HAP-1 (cell line): ENCODE results near the gene TMEM14C.
"Not testable (repeated sequence)": the region's sequence is repeated elsewhere in the genome, so short reads cannot be mapped to it uniquely, and the experiment has no call there.

Experiments used
- DNase-seq, 2 experiments: peaks; one replicate each; pipeline ENCODE4 v3.0.0-alpha.2; 2016 to 2020; ENCODE audit warnings: low spot score in 2 of 2
- H3K27me3 ChIP-seq: fragments of 250-450 bp; sonication (Bioruptor Pico); 2 replicates; pipeline ENCODE4 v1.5.1; 2020; ENCODE audit warnings: low read depth, mild to moderate bottlenecking, moderate library complexity
- H3K36me3 ChIP-seq: fragments of 250-450 bp; sonication (Bioruptor Pico); replicated peaks from 2 replicates; pipeline ENCODE4 v1.5.1; 2020; ENCODE audit warnings: mild to moderate bottlenecking
- H3K4me1 ChIP-seq: fragments of 250-450 bp; sonication (Bioruptor Pico); 2 replicates; pipeline ENCODE4 v1.5.1; 2020; ENCODE audit warnings: mild to moderate bottlenecking
- H3K4me3 ChIP-seq: fragments of 250-450 bp; sonication (Bioruptor Pico); 2 replicates; pipeline ENCODE4 v1.5.1; 2020; ENCODE audit warnings: mild to moderate bottlenecking, moderate library complexity
- H3K9me3 ChIP-seq: fragments of 250-450 bp; sonication (Bioruptor Pico); 2 replicates; pipeline ENCODE4 v1.5.1; 2020; ENCODE audit warnings: mild to moderate bottlenecking, moderate library complexity
- in situ Hi-C: fragments of 300-500 bp; cut with MboI; formaldehyde crosslinking; loops from 3 replicates; pipeline ENCODE4 v1.14.3; 2020; ENCODE audit warnings: low sequenced_read_pairs, inconsistent platforms, mixed read lengths

The TMEM14C gene

GRCh38 chr6:10733151-10733715, 10.4 kb downstream of the TMEM14C start:
- Histone ChIP-seq H3K27me3 (no peaks in the 10 kb centered on the region), H3K4me1 (no peaks in the 10 kb centered on the region), H3K9me3 (no peaks in the 10 kb centered on the region), H3K36me3 (peaks cover 37% of the 10 kb centered on the region), H3K4me3 (no peak overlapping the region)
- no peak for DNase-seq
- in situ Hi-C loops, result no loop called here

- in situ Hi-C loops, result no loop called here
- no peak overlapping the region for H3K4me3 ChIP-seq
- H3K9me3 ChIP-seq, result no peaks in the 10 kb centered on the region
- no peaks in the 10 kb centered on the region for H3K4me1 ChIP-seq
- H3K27me3 ChIP-seq, result no peaks in the 10 kb centered on the region
- no peak for DNase-seq
- H3K36me3 ChIP-seq, result peaks cover 32% of the 10 kb centered on the region
Measured at GRCh38 chr6:10733863-10734262, 11.0 kb downstream of the TMEM14C start.

GRCh38 chr6:10736731-10737130, 13.9 kb downstream of the TMEM14C start:
- Histone ChIP-seq H3K36me3 (peaks cover 11% of the 10 kb centered on the region), H3K27me3 (no peaks in the 10 kb centered on the region), H3K4me1 (no peaks in the 10 kb centered on the region), H3K9me3 (no peaks in the 10 kb centered on the region), H3K4me3 (no peak overlapping the region)
- DNase-seq, result no peak
- in situ Hi-C loops, result no loop called here

GRCh38 chr6:10740061-10740460, 17.2 kb downstream of the TMEM14C start:
- Histone ChIP-seq H3K27me3 (no peaks in the 10 kb centered on the region), H3K4me3 (no peak overlapping the region), H3K4me1 (no peaks in the 10 kb centered on the region), H3K9me3 (no peaks in the 10 kb centered on the region), H3K36me3 (no peaks in the 10 kb centered on the region)
- no peak for DNase-seq
- in situ Hi-C loops, result no loop called here

GRCh38 chr6:10741643-10742042, 18.8 kb downstream of the TMEM14C start:
- H3K9me3 ChIP-seq, H3K27me3 ChIP-seq, DNase-seq, H3K36me3 ChIP-seq, in situ Hi-C loops, H3K4me3 ChIP-seq, H3K4me1 ChIP-seq: not testable (repeated sequence)

- no peak overlapping the region for H3K4me3 ChIP-seq
- in situ Hi-C loops, result no loop called here
- no peaks in the 10 kb centered on the region for H3K9me3 ChIP-seq
- H3K36me3 ChIP-seq, result no peaks in the 10 kb centered on the region
- no peak for DNase-seq
- no peaks in the 10 kb centered on the region for H3K27me3 ChIP-seq
- no peaks in the 10 kb centered on the region; the same call in 1 of the 2 replicates for H3K4me1 ChIP-seq
Measured at GRCh38 chr6:10742251-10742650, 19.4 kb downstream of the TMEM14C start.

- in situ Hi-C loops, result no loop called here
- no peak overlapping the region for H3K4me3 ChIP-seq
- DNase-seq, result no peak
Measured at GRCh38 chr6:10743515-10743914, 20.6 kb downstream of the TMEM14C start.

GRCh38 chr6:10745116-10745515, 22.2 kb downstream of the TMEM14C start:
- Histone ChIP-seq H3K9me3 (no peaks in the 10 kb centered on the region), H3K36me3 (peaks cover 8% of the 10 kb centered on the region; the same call in 1 of the 2 replicates), H3K27me3 (no peaks in the 10 kb centered on the region), H3K4me3 (no peak overlapping the region), H3K4me1 (peaks cover 9% of the 10 kb centered on the region; the same call in 1 of the 2 replicates)
- DNase-seq, result no peak
- in situ Hi-C loops, result no loop called here

More at GRCh38 chr6:10743515-10743914, 20.6 kb downstream of the TMEM14C start:
- Histone ChIP-seq H3K4me1 (peaks cover 2% of the 10 kb centered on the region; the same call in 1 of the 2 replicates), H3K36me3 (0 out of 2 replicates have a peak, but pooled peaks cover 4% of the 10 kb centered on the region), H3K9me3 (no peaks in the 10 kb centered on the region), H3K27me3 (no peaks in the 10 kb centered on the region)

GRCh38 chr6:10746915-10747250, 24.0 kb downstream of the TMEM14C start:
- Histone ChIP-seq H3K4me1 (peaks cover 9% of the 10 kb centered on the region; the same call in 1 of the 2 replicates), H3K36me3 (peaks cover 23% of the 10 kb centered on the region; the same call in 1 of the 2 replicates), H3K4me3 (peak overlapping the region; percentile 87), H3K27me3 (no peaks in the 10 kb centered on the region), H3K9me3 (no peaks in the 10 kb centered on the region)
- DNase-seq, result no peak
- in situ Hi-C loops, result no loop called here

- in situ Hi-C loops, result no loop called here
- peak within 1 kb of the TSS; percentile 87 for H3K4me3 ChIP-seq
- H3K27me3 ChIP-seq, result no peaks in the 10 kb centered on the region
- peaks cover 23% of the 10 kb centered on the region; the same call in 1 of the 2 replicates for H3K36me3 ChIP-seq
- H3K4me1 ChIP-seq, result peaks cover 9% of the 10 kb centered on the region; the same call in 1 of the 2 replicates
- H3K9me3 ChIP-seq, result no peaks in the 10 kb centered on the region
- peak; percentile 93 to 100 for DNase-seq
Measured at GRCh38 chr6:10747251-10747972, 24.5 kb downstream of the TMEM14C start, which contains the start of gene TMEM14B. TSS of gene TMEM14B (plus strand) at chr6:10747805. CDS start at chr6:10749246, 1,441 bp downstream.

- no peak for DNase-seq
Measured at GRCh38 chr6:10749734-10750133, 26.9 kb downstream of the TMEM14C start.

GRCh38 chr6:10750568-10750967, 27.7 kb downstream of the TMEM14C start:
- peaks cover 51% of the 10 kb centered on the region for H3K36me3 ChIP-seq
- H3K4me3 ChIP-seq, H3K4me1 ChIP-seq, DNase-seq, in situ Hi-C loops, H3K27me3 ChIP-seq, H3K9me3 ChIP-seq: not testable (repeated sequence)

More at GRCh38 chr6:10749734-10750133, 26.9 kb downstream of the TMEM14C start:
- Histone ChIP-seq H3K4me1 (peaks cover 9% of the 10 kb centered on the region; the same call in 1 of the 2 replicates), H3K27me3 (no peaks in the 10 kb centered on the region), H3K4me3 (no peak overlapping the region), H3K36me3 (peaks cover 43% of the 10 kb centered on the region), H3K9me3 (no peaks in the 10 kb centered on the region)
- in situ Hi-C loops, result no loop called here

- H3K9me3 ChIP-seq, in situ Hi-C loops, H3K4me3 ChIP-seq, H3K27me3 ChIP-seq, DNase-seq, H3K4me1 ChIP-seq: not testable (repeated sequence)
- H3K36me3 ChIP-seq, result peaks cover 61% of the 10 kb centered on the region
Measured at GRCh38 chr6:10751757-10752156, 28.9 kb downstream of the TMEM14C start.

- in situ Hi-C loops, result no loop called here
- Histone ChIP-seq H3K36me3 (peaks cover 63% of the 10 kb centered on the region), H3K4me1 (peaks cover 2% of the 10 kb centered on the region; the same call in 1 of the 2 replicates), H3K27me3 (no peaks in the 10 kb centered on the region), H3K9me3 (no peaks in the 10 kb centered on the region), H3K4me3 (no peak overlapping the region)
- DNase-seq, result no peak
Measured at GRCh38 chr6:10756085-10756484, 33.2 kb downstream of the TMEM14C start.
